ENCODE measurements around the gene TRIM2. TPM values are rescaled to one million over a fixed set of nuclear protein-coding genes. Genes with fewer than 3 reads are reported as not detected.

The TRIM2 gene
- total RNA-seq, 2 donors from 2014 or later = 31.3 to 42.0 TPM

DNA sequence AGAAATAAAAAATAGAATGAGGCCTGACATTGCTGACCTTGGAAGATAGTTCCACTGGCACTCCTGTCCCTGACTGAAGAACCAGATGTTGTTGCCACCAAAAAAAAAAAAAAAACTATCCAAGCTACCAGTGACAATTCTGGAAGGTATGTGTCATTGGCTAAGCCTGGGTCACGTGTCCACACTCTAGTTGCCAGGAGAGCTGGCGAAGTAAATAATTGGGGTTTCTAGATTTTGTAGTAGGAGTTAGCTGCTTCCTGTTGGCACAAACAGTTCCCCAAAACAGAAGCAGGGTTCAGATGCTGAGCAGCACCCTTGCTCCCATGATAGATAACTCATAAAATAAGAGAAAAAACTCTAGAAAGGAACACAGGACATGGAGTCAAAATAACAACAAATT is 160.8 kb downstream of the TRIM2 start:
- intact Hi-C loops (cut with DNase I) = no loop called here

DNA sequence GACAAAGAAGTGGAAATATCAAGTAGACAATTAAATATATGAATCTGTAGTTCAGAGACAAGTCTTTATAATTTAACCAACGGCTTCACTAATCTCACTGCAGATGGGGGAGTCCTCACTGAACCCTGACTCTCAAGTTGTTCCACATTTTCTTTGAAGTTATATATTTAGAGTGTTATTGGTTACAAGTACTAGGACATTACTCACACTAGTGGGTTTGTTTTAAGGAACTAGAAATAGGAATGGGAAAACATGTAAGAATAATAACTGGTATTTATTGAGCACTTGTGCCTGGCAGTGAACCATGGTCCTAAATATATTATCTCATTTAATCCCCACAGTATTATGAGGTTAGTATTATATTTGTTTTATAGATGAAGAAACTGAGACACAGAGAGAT is 162.2 kb downstream of the TRIM2 start:
- no peaks in the 10 kb centered on the region for H3K36me3 ChIP-seq (replicated peaks in 1 of 2; ENCODE audit: insufficient read depth in 1 of 2, low read depth in 2 of 2)

More for the DNA sequence above, 160.8 kb downstream of the TRIM2 start:
- H3K27me3 ChIP-seq = no peaks in the 10 kb centered on the region
- no peak for TF ChIP-seq POLR2A (IDR thresholded peaks at IDR 0.05)
- TF ChIP-seq, protein P1, sequence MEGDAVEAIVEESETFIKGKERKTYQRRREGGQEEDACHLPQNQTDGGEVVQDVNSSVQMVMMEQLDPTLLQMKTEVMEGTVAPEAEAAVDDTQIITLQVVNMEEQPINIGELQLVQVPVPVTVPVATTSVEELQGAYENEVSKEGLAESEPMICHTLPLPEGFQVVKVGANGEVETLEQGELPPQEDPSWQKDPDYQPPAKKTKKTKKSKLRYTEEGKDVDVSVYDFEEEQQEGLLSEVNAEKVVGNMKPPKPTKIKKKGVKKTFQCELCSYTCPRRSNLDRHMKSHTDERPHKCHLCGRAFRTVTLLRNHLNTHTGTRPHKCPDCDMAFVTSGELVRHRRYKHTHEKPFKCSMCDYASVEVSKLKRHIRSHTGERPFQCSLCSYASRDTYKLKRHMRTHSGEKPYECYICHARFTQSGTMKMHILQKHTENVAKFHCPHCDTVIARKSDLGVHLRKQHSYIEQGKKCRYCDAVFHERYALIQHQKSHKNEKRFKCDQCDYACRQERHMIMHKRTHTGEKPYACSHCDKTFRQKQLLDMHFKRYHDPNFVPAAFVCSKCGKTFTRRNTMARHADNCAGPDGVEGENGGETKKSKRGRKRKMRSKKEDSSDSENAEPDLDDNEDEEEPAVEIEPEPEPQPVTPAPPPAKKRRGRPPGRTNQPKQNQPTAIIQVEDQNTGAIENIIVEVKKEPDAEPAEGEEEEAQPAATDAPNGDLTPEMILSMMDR (IDR thresholded peaks at IDR 0.05) = no peak
- H3K9me3 ChIP-seq = no peaks in the 10 kb centered on the region
- no peaks in the 10 kb centered on the region for H3K36me3 ChIP-seq (replicated peaks in 1 of 2; ENCODE audit: insufficient read depth in 1 of 2, low read depth in 2 of 2)
- no peaks in the 10 kb centered on the region for H3K4me1 ChIP-seq
- H3K27ac ChIP-seq = no peak overlapping the region
- ATAC-seq = no peak
- no peak for DNase-seq
- 88 to 100% methylated on average over 2 of the region's 2 CpGs for WGBS, 2 donors
- no peak overlapping the region for H3K4me3 ChIP-seq

DNA sequence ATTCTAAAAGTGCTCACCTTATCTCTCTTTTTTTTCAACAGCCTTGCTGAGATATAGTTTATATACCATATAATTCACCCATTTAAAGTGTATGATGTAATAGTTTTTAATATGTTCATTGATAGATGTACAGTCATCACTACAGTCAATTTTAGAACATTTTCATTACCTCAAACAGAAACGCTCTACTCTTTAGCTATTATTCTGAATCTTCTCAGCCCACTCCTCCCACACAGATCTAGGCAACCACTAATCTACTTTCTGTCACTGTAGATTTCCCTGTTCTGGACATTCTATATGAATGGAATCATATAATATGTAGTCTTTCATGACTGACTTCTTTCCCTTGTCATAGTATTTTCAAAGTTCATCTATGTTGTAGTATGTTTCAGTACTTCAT is 162.8 kb downstream of the TRIM2 start:
- H3K27ac ChIP-seq = no peak overlapping the region
- no peaks in the 10 kb centered on the region for H3K27me3 ChIP-seq
- ATAC-seq = no peak
- DNase-seq = no peak
- TF ChIP-seq, protein P1 (IDR thresholded peaks at IDR 0.05) = no peak
- TF ChIP-seq POLR2A (IDR thresholded peaks at IDR 0.05) = no peak
- 84 to 92% methylated on average over 1 of the region's 1 CpG for whole genome bisulfite sequencing, 2 donors
- no peaks in the 10 kb centered on the region for H3K36me3 ChIP-seq (replicated peaks in 1 of 2; ENCODE audit: insufficient read depth in 1 of 2, low read depth in 2 of 2)
- intact Hi-C loops (cut with DNase I) = no loop called here
- H3K4me1 ChIP-seq = no peaks in the 10 kb centered on the region
- H3K4me3 ChIP-seq = no peak overlapping the region
- H3K9me3 ChIP-seq = no peaks in the 10 kb centered on the region

More for the DNA sequence above, 162.2 kb downstream of the TRIM2 start:
- DNase-seq (no peak), ATAC-seq (no peak)
- H3K9me3 ChIP-seq = no peaks in the 10 kb centered on the region
- H3K4me3 ChIP-seq = no peak overlapping the region
- H3K4me1 ChIP-seq = no peaks in the 10 kb centered on the region
- TF ChIP-seq, protein P1 (IDR thresholded peaks at IDR 0.05) = no peak
- TF ChIP-seq POLR2A (IDR thresholded peaks at IDR 0.05) = no peak
- H3K27me3 ChIP-seq = no peaks in the 10 kb centered on the region
- intact Hi-C loops (cut with DNase I) = no loop called here
- WGBS, 2 donors = 97 to 100% methylated on average over 1 of the region's 1 CpG
- H3K27ac ChIP-seq = no peak overlapping the region

DNA sequence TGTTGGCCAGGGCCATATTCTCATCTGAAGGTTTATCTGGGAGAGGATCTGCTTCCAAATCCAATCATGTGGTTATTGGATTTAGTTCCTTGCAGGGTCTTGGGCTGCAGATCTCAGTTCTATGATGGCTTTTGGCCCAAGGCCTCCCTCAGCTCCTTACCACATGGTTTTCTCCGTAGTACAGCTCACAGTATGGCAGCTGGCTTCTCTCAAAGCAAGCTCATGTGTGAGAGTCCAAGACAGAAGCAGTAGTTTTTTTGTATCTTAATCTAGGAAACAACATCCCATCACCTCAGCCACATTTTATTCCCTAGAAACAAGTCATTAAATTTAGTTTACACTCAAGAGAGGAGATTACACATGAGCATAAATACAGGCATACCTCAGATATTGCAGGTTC is 164.8 kb downstream of the TRIM2 start:
- Histone ChIP-seq H3K4me3 (no peak overlapping the region), H3K4me1 (no peaks in the 10 kb centered on the region), H3K27me3 (no peaks in the 10 kb centered on the region), H3K27ac (no peak overlapping the region), H3K9me3 (no peaks in the 10 kb centered on the region), H3K36me3 (replicated peaks in 1 of 2; ENCODE audit: insufficient read depth in 1 of 2, low read depth in 2 of 2) (no peaks in the 10 kb centered on the region)
- WGBS, 2 donors = 78 to 100% methylated on average over 1 of the region's 1 CpG
- TF ChIP-seq, protein P1 (IDR thresholded peaks at IDR 0.05) = no peak
- no peak for TF ChIP-seq POLR2A (IDR thresholded peaks at IDR 0.05)
- no peak for DNase-seq
- intact Hi-C loops (cut with DNase I) = no loop called here
- no peak for ATAC-seq

DNA sequence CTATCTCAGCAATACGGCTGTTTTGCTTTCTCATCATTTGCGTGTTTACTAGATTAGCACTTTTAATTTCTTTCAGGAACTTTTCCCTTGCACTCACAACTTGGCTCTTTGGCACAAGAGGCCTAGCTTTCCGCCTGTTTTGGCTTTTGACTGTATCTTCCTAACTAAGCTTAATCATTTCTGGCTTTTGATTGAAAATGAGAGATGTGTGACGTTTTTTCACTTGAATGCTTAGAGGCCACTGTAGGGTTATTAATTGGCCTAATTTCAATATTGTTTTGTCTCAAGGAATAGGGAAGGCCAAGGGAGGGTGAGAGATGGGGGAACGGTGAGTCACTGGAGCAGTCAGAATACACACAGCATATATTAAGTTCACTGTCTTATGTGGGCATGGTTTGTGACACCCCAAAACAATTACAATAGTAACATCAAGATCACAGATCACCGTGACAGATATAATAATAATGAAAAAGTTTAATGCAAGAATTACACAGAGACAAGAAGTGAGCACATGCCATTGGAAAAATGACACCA is 167.5 kb downstream of the TRIM2 start:
- ATAC-seq (no peak), DNase-seq (no peak)
- H3K4me1 ChIP-seq = no peaks in the 10 kb centered on the region
- 82 to 91% methylated on average over 6 of the region's 6 CpGs for WGBS, 2 donors
- H3K9me3 ChIP-seq = no peaks in the 10 kb centered on the region
- intact Hi-C loops (cut with DNase I) = no loop called here
- H3K36me3 ChIP-seq (replicated peaks in 1 of 2; ENCODE audit: insufficient read depth in 1 of 2, low read depth in 2 of 2) = no peaks in the 10 kb centered on the region
- no peaks in the 10 kb centered on the region for H3K27me3 ChIP-seq
- no peak overlapping the region for H3K4me3 ChIP-seq
- no peak overlapping the region for H3K27ac ChIP-seq
- TF ChIP-seq, protein P1 (IDR thresholded peaks at IDR 0.05) = no peak
- TF ChIP-seq POLR2A (IDR thresholded peaks at IDR 0.05) = no peak

Measured in body of pancreas (tissue), 4 donors.